Effector memory CD8-positive, alpha-beta T cell (primary cell): ENCODE results near the gene MAPK8.
"Not testable (repeated sequence)": the region's sequence is repeated elsewhere in the genome, so short reads cannot be mapped to it uniquely, and the experiment has no call there.

Experiments
- ATAC-seq: fragments of 150-1000 bp; cut with Tn5 transposase; replicated peaks from 2 replicates; pipeline ENCODE4 v1.10.0; 2021; ENCODE audit warnings: mild to moderate bottlenecking, moderate library complexity
- DNase-seq, 3 experiments: peaks; one replicate each; pipeline ENCODE4 v3.0.0; 2021
- H3K27ac Mint-ChIP-seq, 2 donors: one replicate each; pipeline ENCODE4 v1.8.0; 2022; ENCODE audit warnings: mild to moderate bottlenecking in 2 of 2, mixed read lengths in 2 of 2, moderate library complexity in 2 of 2
- H3K27me3 Mint-ChIP-seq, 2 donors: one replicate each; pipeline ENCODE4 v1.8.0; 2022; ENCODE audit warnings: mixed read lengths in 2 of 2
- H3K36me3 Mint-ChIP-seq: one replicate; pipeline ENCODE4 v1.8.0; 2022; ENCODE audit warnings: mild to moderate bottlenecking, moderate library complexity, mixed read lengths; ENCODE audit not compliant: insufficient read depth
- H3K4me1 Mint-ChIP-seq, 2 donors: one replicate each; pipeline ENCODE4 v1.8.0; 2022; ENCODE audit warnings: low read depth in 2 of 2, mixed read lengths in 2 of 2
- H3K4me3 Mint-ChIP-seq, 2 donors: one replicate each; pipeline ENCODE4 v1.8.0; 2022; ENCODE audit warnings: mild to moderate bottlenecking in 2 of 2, mixed read lengths in 2 of 2, moderate library complexity in 2 of 2
- H3K9me3 Mint-ChIP-seq, 2 donors: one replicate each; pipeline ENCODE4 v1.8.0; 2022; ENCODE audit warnings: mixed read lengths in 2 of 2

The MAPK8 gene

DNA sequence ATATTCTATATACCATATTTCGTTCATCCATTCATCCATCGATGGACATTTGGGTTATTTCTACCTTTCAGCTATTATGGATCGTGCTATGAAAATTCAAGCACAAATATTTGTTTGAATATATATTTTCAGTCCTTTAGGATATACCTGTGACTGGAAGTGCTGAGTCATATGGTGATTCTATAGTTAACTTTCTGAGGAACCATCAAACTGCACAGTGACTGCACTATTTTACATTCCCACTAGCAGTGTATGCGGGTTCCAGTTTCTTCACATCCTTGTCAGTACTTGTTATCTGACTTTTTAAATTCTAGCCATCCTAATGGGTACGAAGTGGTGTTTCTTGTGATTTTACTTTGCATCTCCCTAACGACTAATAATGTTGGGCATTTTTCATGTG, 104.0 kb downstream of the MAPK8 start:
- ATAC-seq (no peak), DNase-seq (no peak)
- H3K9me3 Mint-ChIP-seq = peaks cover 2 to 8% of the 10 kb centered on the region in 2 donors
- H3K36me3 Mint-ChIP-seq = peaks cover 15% of the 10 kb centered on the region
- no peak overlapping the region for H3K4me3 Mint-ChIP-seq
- H3K27me3 Mint-ChIP-seq = no peaks in the 10 kb centered on the region
- H3K4me1 Mint-ChIP-seq = peaks cover 0 to 3% of the 10 kb centered on the region in 2 donors
- H3K27ac Mint-ChIP-seq = no peak overlapping the region

DNA sequence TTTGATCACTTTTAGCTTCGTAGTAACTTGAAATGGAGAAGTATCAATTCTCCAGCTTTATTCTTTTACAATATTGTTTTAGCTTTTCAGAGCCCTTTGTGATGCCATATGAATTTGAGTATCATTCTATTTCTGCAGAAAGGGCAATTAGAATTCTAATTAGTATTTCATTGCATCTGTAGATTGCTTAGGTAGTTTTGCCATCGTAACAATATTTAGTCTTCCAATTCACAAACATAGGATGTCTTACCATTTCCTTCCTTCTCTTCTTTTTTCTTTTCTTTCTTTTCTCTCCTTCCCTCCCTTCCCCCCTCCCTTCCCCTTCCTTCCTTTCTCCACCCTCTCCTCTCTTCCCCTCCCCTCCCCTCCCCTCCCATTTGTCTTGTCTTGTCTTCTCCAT, 105.0 kb downstream of the MAPK8 start:
- H3K27ac Mint-ChIP-seq = no peak overlapping the region
- peaks cover 15% of the 10 kb centered on the region for H3K36me3 Mint-ChIP-seq
- ATAC-seq (no peak), DNase-seq (no peak)
- H3K9me3 Mint-ChIP-seq = peaks cover 2 to 8% of the 10 kb centered on the region in 2 donors
- H3K27me3 Mint-ChIP-seq = no peaks in the 10 kb centered on the region
- no peak overlapping the region for H3K4me3 Mint-ChIP-seq
- no peaks in the 10 kb centered on the region for H3K4me1 Mint-ChIP-seq

DNA sequence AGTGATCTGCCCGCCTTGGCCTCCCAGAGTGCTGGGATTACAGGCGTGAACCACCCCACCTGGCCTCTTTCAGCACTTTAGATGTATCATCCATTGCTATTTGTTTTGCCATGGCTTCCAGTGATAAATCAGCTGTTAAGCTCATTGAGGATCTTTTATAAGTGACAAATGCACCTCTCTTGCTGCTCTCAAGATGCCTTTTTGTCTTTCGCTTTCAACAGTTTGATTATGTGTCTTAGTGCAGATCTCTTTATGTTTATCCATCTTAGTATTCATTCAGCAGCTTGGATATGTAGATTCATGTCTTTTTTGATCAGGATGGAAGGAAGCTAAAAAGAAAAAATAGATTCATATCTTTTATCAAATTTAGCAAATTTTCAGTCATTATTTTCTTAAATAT, 105.6 kb downstream of the MAPK8 start:
- H3K36me3 Mint-ChIP-seq = peaks cover 15% of the 10 kb centered on the region
- peaks cover 2 to 8% of the 10 kb centered on the region in 2 donors for H3K9me3 Mint-ChIP-seq
- no peak overlapping the region for H3K27ac Mint-ChIP-seq
- ATAC-seq (no peak), DNase-seq (no peak)
- no peaks in the 10 kb centered on the region for H3K27me3 Mint-ChIP-seq
- H3K4me3 Mint-ChIP-seq = no peak overlapping the region
- no peaks in the 10 kb centered on the region for H3K4me1 Mint-ChIP-seq

DNA sequence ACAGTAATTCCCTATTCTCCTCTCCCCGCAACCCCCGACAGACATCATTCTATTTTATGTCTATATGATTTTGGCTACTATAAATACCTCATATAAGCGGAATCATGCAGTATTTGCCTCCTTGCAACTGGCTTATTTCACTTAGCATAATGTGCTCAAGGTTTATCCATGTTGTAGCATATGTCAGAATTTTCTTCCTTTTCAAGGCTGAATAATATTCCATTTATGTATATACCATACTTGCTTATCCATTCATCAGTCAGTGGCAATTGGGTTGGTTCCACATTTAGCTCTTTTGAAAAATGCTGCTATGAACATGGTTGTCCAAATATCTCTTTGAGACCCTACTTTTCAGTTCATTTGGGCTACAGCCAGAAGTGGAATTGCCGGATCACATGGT, 106.5 kb downstream of the MAPK8 start:
- peaks cover 2 to 8% of the 10 kb centered on the region in 2 donors for H3K9me3 Mint-ChIP-seq
- H3K27ac Mint-ChIP-seq = no peak overlapping the region
- no peak for DNase-seq
- H3K36me3 Mint-ChIP-seq = peaks cover 15% of the 10 kb centered on the region
- H3K4me3 Mint-ChIP-seq = no peak overlapping the region
- no peaks in the 10 kb centered on the region for H3K4me1 Mint-ChIP-seq
- ATAC-seq = no peak
- no peaks in the 10 kb centered on the region for H3K27me3 Mint-ChIP-seq

DNA sequence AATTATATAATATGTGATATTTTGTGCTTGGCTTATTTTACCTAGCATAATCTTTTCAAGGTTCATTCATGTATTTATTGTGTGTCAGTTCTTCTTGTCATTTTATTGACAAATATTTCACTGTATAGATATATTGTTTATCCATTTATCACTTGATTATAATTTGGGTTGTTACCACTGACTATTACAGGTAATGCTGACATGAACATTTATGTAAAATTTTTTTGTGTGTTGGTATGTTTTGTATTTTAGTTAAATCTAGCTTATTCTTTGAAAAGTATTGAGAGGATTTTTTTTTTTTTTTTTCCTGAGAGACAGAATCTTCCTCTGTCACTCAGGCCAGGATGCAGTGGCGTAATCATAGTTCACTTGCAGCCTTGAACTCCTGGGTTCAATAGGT, 107.7 kb downstream of the MAPK8 start:
- no peaks in the 10 kb centered on the region for H3K27me3 Mint-ChIP-seq
- no peaks in the 10 kb centered on the region for H3K4me1 Mint-ChIP-seq
- H3K36me3 Mint-ChIP-seq = peaks cover 15% of the 10 kb centered on the region
- H3K4me3 Mint-ChIP-seq = no peak overlapping the region
- no peak for ATAC-seq
- DNase-seq = no peak
- no peak overlapping the region for H3K27ac Mint-ChIP-seq
- peaks cover 2 to 8% of the 10 kb centered on the region in 2 donors for H3K9me3 Mint-ChIP-seq

DNA sequence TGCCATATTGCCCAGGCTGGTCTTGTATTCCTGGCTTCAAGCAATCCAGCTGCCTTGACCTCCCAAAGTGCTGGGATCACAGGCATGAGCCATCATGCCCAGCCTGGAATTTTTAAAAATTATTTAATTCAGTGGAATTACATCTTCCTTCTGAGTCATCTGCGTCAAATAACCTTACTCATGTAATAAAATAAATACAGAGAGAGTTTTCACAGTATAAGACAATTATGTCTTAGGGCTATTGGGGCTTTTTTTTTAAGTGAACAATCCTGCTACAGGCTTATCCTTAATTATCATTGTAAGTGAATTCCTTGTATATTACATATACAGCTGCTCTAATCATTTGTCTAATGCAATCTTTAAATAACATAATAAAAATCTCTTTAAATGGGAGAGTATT, 108.3 kb downstream of the MAPK8 start:
- no peak for DNase-seq
- no peaks in the 10 kb centered on the region for H3K4me1 Mint-ChIP-seq
- no peak overlapping the region for H3K4me3 Mint-ChIP-seq
- no peak for ATAC-seq
- H3K27me3 Mint-ChIP-seq = no peaks in the 10 kb centered on the region
- no peak overlapping the region for H3K27ac Mint-ChIP-seq
- peaks cover 14% of the 10 kb centered on the region for H3K36me3 Mint-ChIP-seq
- peaks cover 2 to 8% of the 10 kb centered on the region in 2 donors for H3K9me3 Mint-ChIP-seq

DNA sequence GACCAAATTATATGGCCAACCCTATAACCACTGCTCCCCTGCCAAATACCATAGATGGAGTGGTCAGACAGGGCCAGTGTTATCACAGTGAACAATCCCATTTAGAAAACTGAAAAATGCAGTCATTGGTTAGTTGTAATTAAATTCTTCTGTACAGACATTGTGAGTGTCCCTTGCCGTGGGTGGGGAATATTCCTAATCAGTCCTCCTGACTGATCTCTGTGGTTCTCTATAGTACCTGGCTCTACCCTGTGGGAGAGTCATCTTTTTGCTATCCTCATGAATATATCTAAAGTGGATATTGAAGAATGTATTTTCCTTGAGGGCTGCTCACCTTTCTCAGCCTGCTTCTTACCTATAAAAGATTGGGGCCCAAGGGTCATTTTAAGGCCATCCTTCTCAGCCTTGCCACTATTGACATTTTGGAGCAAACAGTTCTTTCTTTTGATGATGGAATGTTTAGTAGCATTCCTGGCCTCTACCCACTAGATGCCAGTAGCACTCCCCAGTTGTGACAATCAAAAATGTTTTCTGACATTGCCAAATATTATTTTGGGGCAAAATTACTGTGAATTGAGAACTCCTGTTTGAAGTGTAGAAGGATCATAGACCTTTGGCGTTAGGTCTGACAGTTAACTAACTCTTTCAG, 110.2 kb downstream of the MAPK8 start:
- Mint-ChIP-seq H3K36me3 (peaks cover 5% of the 10 kb centered on the region), H3K4me1 (no peaks in the 10 kb centered on the region), H3K27me3 (no peaks in the 10 kb centered on the region), H3K27ac (no peak overlapping the region), H3K4me3 (no peak overlapping the region), H3K9me3 (peaks cover 2 to 8% of the 10 kb centered on the region in 2 donors)
- DNase-seq (no peak), ATAC-seq (no peak)

DNA sequence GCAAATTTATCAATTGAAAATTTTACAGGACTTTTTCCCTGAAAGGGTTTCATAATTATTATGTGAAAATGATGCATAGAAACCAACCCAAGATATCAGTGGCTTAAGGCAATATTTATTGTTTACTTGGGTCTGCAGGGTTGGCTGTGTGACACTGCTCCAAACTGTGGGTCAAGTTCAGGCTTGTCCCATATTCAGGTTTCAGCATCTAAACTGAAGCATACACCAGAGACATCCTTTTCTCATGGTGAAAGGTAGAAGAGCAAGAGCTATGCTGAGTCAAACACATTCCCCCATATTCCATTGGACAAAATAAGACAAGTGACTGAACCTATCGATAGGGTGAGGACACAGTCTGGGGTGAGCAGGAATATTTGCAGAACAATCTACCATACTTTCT, 110.9 kb downstream of the MAPK8 start:
- Mint-ChIP-seq H3K27ac (no peak overlapping the region), H3K9me3 (peaks cover 2 to 8% of the 10 kb centered on the region in 2 donors)

DNA sequence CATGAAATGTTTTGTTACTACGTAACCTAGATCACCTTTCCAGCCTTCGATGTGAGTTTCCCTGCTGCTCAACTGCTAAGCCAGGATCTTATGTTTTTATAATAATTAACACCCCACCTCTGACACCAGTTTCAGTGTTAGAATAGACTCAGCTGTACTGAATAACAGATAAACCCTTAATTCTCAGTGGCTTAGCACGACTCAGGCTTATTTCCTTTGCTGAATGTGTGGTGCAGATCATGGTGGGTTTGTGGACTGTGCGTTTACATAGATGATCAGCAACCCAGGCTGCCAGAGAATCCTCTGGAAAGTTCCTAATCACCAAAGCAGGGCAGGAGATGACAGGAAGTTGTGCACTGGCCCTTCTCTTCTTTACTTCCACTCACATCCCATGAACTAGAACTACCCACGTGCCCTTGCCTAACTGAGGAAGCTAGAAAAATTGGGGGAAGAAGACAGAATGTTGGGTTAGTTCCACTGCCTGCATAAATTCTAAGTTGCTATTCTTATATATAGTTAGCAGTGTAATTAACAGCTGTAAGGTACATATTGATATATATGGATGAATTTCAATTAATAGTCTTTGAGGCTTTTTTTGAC, 111.8 kb downstream of the MAPK8 start:
- no peaks in the 10 kb centered on the region for H3K4me1 Mint-ChIP-seq
- H3K9me3 Mint-ChIP-seq = no peaks in the 10 kb centered on the region
- H3K27ac Mint-ChIP-seq = no peak overlapping the region
- no peaks in the 10 kb centered on the region for H3K27me3 Mint-ChIP-seq
- H3K36me3 Mint-ChIP-seq = peaks cover 5% of the 10 kb centered on the region
- ATAC-seq (no peak), DNase-seq (no peak)
- no peak overlapping the region for H3K4me3 Mint-ChIP-seq

More for the DNA sequence above, 110.9 kb downstream of the MAPK8 start:
- Mint-ChIP-seq H3K36me3 (peaks cover 5% of the 10 kb centered on the region), H3K27me3 (no peaks in the 10 kb centered on the region), H3K4me1 (no peaks in the 10 kb centered on the region), H3K4me3 (no peak overlapping the region)
- ATAC-seq (no peak), DNase-seq (no peak)

DNA sequence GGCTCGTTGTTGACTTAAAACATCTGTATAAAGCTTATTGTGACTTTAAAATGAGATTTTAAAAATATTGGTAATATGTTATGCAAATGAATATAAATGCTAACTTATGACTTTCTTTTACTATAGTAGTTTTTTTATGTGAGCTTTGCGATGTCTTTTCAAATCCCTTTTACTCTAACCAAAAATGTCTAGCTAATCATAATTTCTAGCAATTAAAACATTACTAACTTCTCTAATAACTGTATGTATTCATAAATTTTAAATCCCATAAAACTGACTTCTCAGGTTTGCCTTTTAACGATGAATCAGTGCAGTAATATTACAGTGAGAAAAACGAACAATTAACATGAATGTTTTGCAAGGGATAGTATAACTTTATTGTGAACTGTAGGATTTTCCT, 113.2 kb downstream of the MAPK8 start:
- no peak overlapping the region for H3K27ac Mint-ChIP-seq
- peaks cover 2% of the 10 kb centered on the region for H3K36me3 Mint-ChIP-seq
- H3K4me1 Mint-ChIP-seq = no peaks in the 10 kb centered on the region
- no peaks in the 10 kb centered on the region for H3K27me3 Mint-ChIP-seq
- no peak for ATAC-seq
- no peak overlapping the region for H3K4me3 Mint-ChIP-seq
- no peak for DNase-seq
- H3K9me3 Mint-ChIP-seq = no peaks in the 10 kb centered on the region

DNA sequence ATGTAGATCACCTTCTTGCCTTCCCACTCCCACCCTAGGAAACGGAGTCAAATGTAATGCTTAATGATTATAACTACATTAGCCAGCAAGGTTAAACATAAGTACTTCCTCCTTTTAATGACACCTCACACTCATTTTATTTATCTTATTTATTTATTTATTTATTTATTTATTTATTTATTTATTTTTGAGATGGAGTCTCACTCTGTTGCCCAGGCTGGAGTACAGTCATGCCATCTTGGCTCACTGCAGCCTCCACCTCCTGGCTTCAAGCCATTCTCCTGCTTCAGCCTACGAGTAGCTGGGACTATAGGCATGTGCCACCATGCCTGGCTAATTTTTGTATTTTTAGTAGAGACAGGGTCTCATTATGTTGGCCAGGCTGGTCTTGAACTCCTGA, 115.4 kb downstream of the MAPK8 start:
- ATAC-seq, DNase-seq, H3K9me3 Mint-ChIP-seq, H3K27ac Mint-ChIP-seq, H3K27me3 Mint-ChIP-seq, H3K4me1 Mint-ChIP-seq, H3K4me3 Mint-ChIP-seq, H3K36me3 Mint-ChIP-seq: not testable (repeated sequence)

DNA sequence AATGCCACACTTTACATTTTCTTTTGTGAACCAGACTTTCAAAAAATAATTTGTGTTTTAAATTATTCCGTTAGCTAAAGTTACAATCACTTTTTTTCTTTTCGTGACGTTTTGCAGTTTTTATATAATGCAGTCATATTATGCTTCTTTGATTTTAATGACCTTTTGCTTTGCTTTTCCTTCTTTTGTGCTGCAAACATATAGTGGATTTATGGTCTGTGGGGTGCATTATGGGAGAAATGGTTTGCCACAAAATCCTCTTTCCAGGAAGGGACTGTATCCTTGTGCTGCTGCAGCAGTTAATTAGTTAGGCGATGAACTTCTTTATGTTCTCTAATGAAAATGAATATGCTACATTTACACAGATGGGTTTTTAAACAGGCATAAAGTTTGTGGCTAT, 117.4 kb downstream of the MAPK8 start:
- Mint-ChIP-seq H3K9me3 (no peaks in the 10 kb centered on the region), H3K27ac (no peak overlapping the region), H3K4me1 (no peaks in the 10 kb centered on the region), H3K4me3 (no peak overlapping the region), H3K36me3 (peaks cover 15% of the 10 kb centered on the region), H3K27me3 (no peaks in the 10 kb centered on the region)
- no peak for DNase-seq
- no peak for ATAC-seq

DNA sequence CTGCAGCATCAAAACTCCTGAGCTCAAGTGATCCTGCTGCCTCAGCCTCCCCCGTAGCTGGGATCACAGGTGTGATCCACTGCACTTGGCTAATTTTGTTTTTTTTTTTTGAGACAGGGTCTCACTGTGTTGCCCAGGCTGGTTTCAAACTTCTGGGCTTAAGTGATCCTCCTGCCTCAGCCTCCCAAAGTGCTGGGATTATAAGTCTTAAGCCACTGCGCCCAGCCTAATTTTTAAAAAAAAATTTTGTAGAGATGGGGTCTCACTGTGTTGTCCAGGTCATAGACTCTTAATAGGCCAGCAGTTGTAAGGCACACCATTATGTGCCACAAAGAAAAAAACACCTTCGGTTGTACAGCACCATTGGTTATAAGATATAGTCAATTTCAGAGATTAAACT, 122.4 kb downstream of the MAPK8 start:
- DNase-seq (no peak), ATAC-seq (no peak)
- Mint-ChIP-seq H3K27ac (no peak overlapping the region), H3K9me3 (no peaks in the 10 kb centered on the region), H3K4me1 (no peaks in the 10 kb centered on the region), H3K27me3 (no peaks in the 10 kb centered on the region), H3K4me3 (no peak overlapping the region), H3K36me3 (peaks cover 20% of the 10 kb centered on the region)

DNA sequence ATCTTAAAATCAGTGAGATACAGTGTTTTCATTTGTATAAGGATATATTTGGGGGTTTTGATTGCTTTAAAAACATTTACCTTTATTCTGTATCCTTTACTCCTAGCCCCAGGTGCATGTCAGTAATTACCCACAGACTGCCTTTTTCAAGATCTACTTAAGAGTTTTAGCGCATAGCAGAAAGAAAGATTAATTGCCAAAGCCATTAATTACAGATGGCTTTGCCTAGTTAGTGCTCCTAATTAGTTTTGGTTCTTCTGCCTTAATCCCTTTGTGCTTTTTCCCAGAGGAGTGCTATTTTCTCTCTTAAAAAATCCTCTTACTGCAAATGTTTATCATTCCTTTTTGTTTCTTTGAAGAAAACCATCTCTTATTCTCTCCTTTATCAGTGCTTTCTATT, 122.8 kb downstream of the MAPK8 start:
- no peaks in the 10 kb centered on the region for H3K27me3 Mint-ChIP-seq
- H3K36me3 Mint-ChIP-seq = peaks cover 20% of the 10 kb centered on the region
- no peak for ATAC-seq
- H3K4me1 Mint-ChIP-seq = no peaks in the 10 kb centered on the region
- H3K9me3 Mint-ChIP-seq = no peaks in the 10 kb centered on the region
- H3K27ac Mint-ChIP-seq = no peak overlapping the region
- no peak for DNase-seq
- H3K4me3 Mint-ChIP-seq = no peak overlapping the region
